GM19240 (cell line): ENCODE results near the gene EPHA5.

Source experiments
- DNase-seq: peaks from one replicate; pipeline ENCODE4 v3.0.0; 2011; ENCODE audit warnings: low spot score; ENCODE audit not compliant: insufficient read length

EPHA5 gene

GRCh38 chr4:65502131-65502701, 168.1 kb downstream of the EPHA5 start:
- no peak for DNase-seq

- DNase-seq = no peak
Observed at GRCh38 chr4:65498606-65499005, 171.7 kb downstream of the EPHA5 start.

- no peak for DNase-seq
Observed at GRCh38 chr4:65495439-65495838, 174.8 kb downstream of the EPHA5 start.

GRCh38 chr4:65482410-65482809, 187.9 kb downstream of the EPHA5 start:
- DNase-seq = no peak

- DNase-seq = no peak
Observed at GRCh38 chr4:65472531-65472930, 197.8 kb downstream of the EPHA5 start.

GRCh38 chr4:65467068-65467680, 203.1 kb downstream of the EPHA5 start:
- no peak for DNase-seq

- no peak for DNase-seq
Observed at GRCh38 chr4:65461781-65462180, 208.5 kb downstream of the EPHA5 start.

- no peak for DNase-seq
Observed at GRCh38 chr4:65457011-65457410, 213.3 kb downstream of the EPHA5 start.

GRCh38 chr4:65456579-65456978, 213.7 kb downstream of the EPHA5 start:
- no peak for DNase-seq

- DNase-seq = no peak
Observed at GRCh38 chr4:65453398-65453797, 216.9 kb downstream of the EPHA5 start.

- DNase-seq = no peak
Observed at GRCh38 chr4:65450899-65451298, 219.4 kb downstream of the EPHA5 start.

GRCh38 chr4:65437102-65437501, 233.2 kb downstream of the EPHA5 start:
- DNase-seq = no peak

GRCh38 chr4:65422109-65422508, 248.2 kb downstream of the EPHA5 start:
- no peak for DNase-seq

- no peak for DNase-seq
Observed at GRCh38 chr4:65420036-65420435, 250.3 kb downstream of the EPHA5 start.

- no peak for DNase-seq
Observed at GRCh38 chr4:65416891-65417290, 253.4 kb downstream of the EPHA5 start.

- no peak for DNase-seq
Observed at GRCh38 chr4:65407483-65407882, 262.8 kb downstream of the EPHA5 start.

GRCh38 chr4:65401083-65401482, 269.2 kb downstream of the EPHA5 start:
- DNase-seq = no peak

- no peak for DNase-seq
Observed at GRCh38 chr4:65399084-65399483, 271.2 kb downstream of the EPHA5 start.

GRCh38 chr4:65393078-65393477, 277.2 kb downstream of the EPHA5 start:
- DNase-seq = no peak

- no peak for DNase-seq
Observed at GRCh38 chr4:65392488-65392887, 277.8 kb downstream of the EPHA5 start.

- DNase-seq = no peak
Observed at GRCh38 chr4:65391814-65392213, 278.5 kb downstream of the EPHA5 start.

GRCh38 chr4:65391382-65391781, 278.9 kb downstream of the EPHA5 start:
- no peak for DNase-seq

GRCh38 chr4:65386927-65387326, 283.4 kb downstream of the EPHA5 start:
- DNase-seq = no peak
